B cell (primary cell): Measurements from ENCODE around the gene CLEC4M. TPM values are rescaled to one million over a fixed set of nuclear protein-coding genes. Genes with fewer than 3 reads are reported as not detected.
A peak's percentile ranks its signal among the peaks of the same experiment; 100 is the strongest.

Experiments used
- ATAC-seq: fragments of 200-7000 bp; cut with Tn5 transposase; one replicate; pipeline ENCODE4 v1.10.0; 2021; ENCODE audit warnings: low read depth, mild to moderate bottlenecking, moderate number of reproducible peaks, moderate library complexity
- CTCF ChIA-PET: fragments of 350-600 bp; sonication (Branson Sonifier 250); formaldehyde crosslinking; loops from one replicate; lab custom pipeline; 2021; ENCODE audit warnings: antibody characterized with exemption, inconsistent platforms; lab: Charles Lee
- POLR2A ChIA-PET: fragments of 350-600 bp; sonication (Branson Sonifier 250); formaldehyde crosslinking; loops from one replicate; lab custom pipeline; 2021; ENCODE audit warnings: antibody characterized with exemption; lab: Charles Lee
- DNase-seq: peaks from one replicate; pipeline ENCODE4 v3.0.0; 2013
- H2AFZ ChIP-seq: 2 replicates; pipeline ENCODE4 v1.6.1; 2012; ENCODE audit warnings: mild to moderate bottlenecking, low read depth, low read length; ENCODE audit not compliant: insufficient read depth, poor library complexity, severe bottlenecking
- H3K27ac ChIP-seq, 2 donors: 1 replicate in 1 of 2; 2 replicates in 1 of 2; pipeline ENCODE4 v1.5.1; 2012 to 2013; ENCODE audit warnings: low read length in 2 of 2, mild to moderate bottlenecking in 2 of 2, moderate library complexity in 1 of 2
- H3K27me3 ChIP-seq, 4 experiments: fragments of 200-600 bp in 1 of 4; sonication (generic) in 1 of 4; replicated peaks in 1 of 4; 1 replicate in 2 of 4; 2 replicates in 2 of 4; pipeline versions ENCODE4 v1.6.1 to v1.7.0; 2013 to 2016; ENCODE audit warnings: low read length in 3 of 4, mild to moderate bottlenecking in 2 of 4, mixed read lengths in 1 of 4, moderate library complexity in 1 of 4; ENCODE audit not compliant: insufficient read depth in 4 of 4, control insufficient read depth in 3 of 4; ENCODE audit errors: control extremely low read depth in 1 of 4
- H3K36me3 ChIP-seq, 2 experiments: replicated peaks in 1 of 2; 1 replicate in 1 of 2; 2 replicates in 1 of 2; pipeline versions ENCODE4 v1.6.1 to v1.7.1; 2013; ENCODE audit warnings: low read length in 1 of 2; ENCODE audit not compliant: insufficient read depth in 2 of 2, control insufficient read depth in 1 of 2; ENCODE audit errors: control extremely low read depth in 1 of 2, extremely low read depth in 1 of 2
- H3K4me1 ChIP-seq, 2 donors: fragments of 200-600 bp in 1 of 2; sonication (generic) in 1 of 2; 1 replicate in 1 of 2; 2 replicates in 1 of 2; pipeline versions ENCODE4 v1.5.1 to v1.6.1; 2013 to 2017; ENCODE audit warnings: low read length in 2 of 2; ENCODE audit not compliant: control insufficient read depth in 2 of 2, insufficient read depth in 2 of 2
- H3K4me2 ChIP-seq: replicated peaks from 2 replicates; pipeline ENCODE3; 2012; ENCODE audit warnings: mild to moderate bottlenecking, low read depth, low read length; ENCODE audit not compliant: poor library complexity, severe bottlenecking
- H3K4me3 ChIP-seq, 5 experiments: fragments of 200-600 bp in 1 of 5; sonication (generic) in 1 of 5; 1 replicate in 3 of 5; 2 replicates in 2 of 5; pipeline versions ENCODE4 v1.5.1 to v1.7.0; 2011 to 2016; ENCODE audit warnings: low read length in 4 of 5, mild to moderate bottlenecking in 4 of 5, low read depth in 2 of 5, control low read depth in 1 of 5, moderate library complexity in 1 of 5; ENCODE audit not compliant: insufficient read depth in 1 of 5; ENCODE audit errors: control extremely low read depth in 1 of 5, extremely low read depth in 1 of 5
- H3K79me2 ChIP-seq: fragments of 200-600 bp; sonication (generic); one replicate; pipeline ENCODE4 v1.6.0; 2016; ENCODE audit warnings: low read length; ENCODE audit not compliant: control insufficient read depth, insufficient read depth
- H3K9ac ChIP-seq: fragments of 200-600 bp; sonication (generic); 2 replicates; pipeline ENCODE4 v1.6.1; 2017; ENCODE audit warnings: mild to moderate bottlenecking, low read length, moderate library complexity
- H3K9me3 ChIP-seq, 3 donors: one replicate each; pipeline versions ENCODE4 v1.6.1 to v1.7.1; 2013; ENCODE audit warnings: low read length in 2 of 3; ENCODE audit not compliant: control insufficient read depth in 2 of 3, insufficient read depth in 1 of 3; ENCODE audit errors: control extremely low read depth in 1 of 3
- H4K20me1 ChIP-seq: 2 replicates; pipeline ENCODE4 v1.6.0; 2012; ENCODE audit warnings: mild to moderate bottlenecking, low read length; ENCODE audit not compliant: insufficient read depth, control insufficient read depth, poor library complexity, severe bottlenecking
- H3K27ac Mint-ChIP-seq: one replicate; pipeline ENCODE4 v1.8.0; 2021; ENCODE audit warnings: mixed read lengths
- H3K27me3 Mint-ChIP-seq: one replicate; pipeline ENCODE4 v1.8.0; 2021; ENCODE audit warnings: mixed read lengths
- H3K4me1 Mint-ChIP-seq: one replicate; pipeline ENCODE4 v1.8.0; 2021; ENCODE audit warnings: mixed read lengths
- H3K4me3 Mint-ChIP-seq: one replicate; pipeline ENCODE4 v1.8.0; 2021; ENCODE audit warnings: mixed read lengths
- H3K9me3 Mint-ChIP-seq: one replicate; pipeline ENCODE4 v1.8.0; 2022; ENCODE audit warnings: mixed read lengths; ENCODE audit not compliant: insufficient read depth
- CTCF ChIP-seq: fragments of 200-600 bp; IDR thresholded peaks from one replicate; pipeline ENCODE4 v1.8.0; 2022; ENCODE audit warnings: antibody characterized with exemption, mild to moderate bottlenecking
- EZH2 ChIP-seq: IDR thresholded peaks from 2 replicates; pipeline ENCODE4 v1.6.1; 2012; ENCODE audit warnings: borderline replicate concordance, low read depth, mild to moderate bottlenecking, moderate library complexity, low read length; ENCODE audit not compliant: insufficient read depth, poor library complexity, severe bottlenecking
- WGBS: methylation state at CpG from one replicate; pipeline ENCODE4 v1.1.5; 2013; ENCODE audit warnings: missing lambda C conversion rate; ENCODE audit not compliant: insufficient coverage; 5-methylcytosine and 5-hydroxymethylcytosine counted together
- intact Hi-C: fragments of 100-400 bp; cut with micrococcal nuclease; formaldehyde crosslinking; loops from one replicate; pipeline ENCODE4 v1.10.0; 2022
- polyA plus RNA-seq: library from polyadenylated mRNA; depleted of rRNA; stranded (reverse); fragments of >200 nt; gene quantifications from 2 replicates; pipeline ENCODE4 v1.2.3, GENCODE V29; 2012
- total RNA-seq, 2 donors: library from RNA; stranded (reverse); fragments of 120-200 nt in 1 of 2; gene quantifications; 1 replicate in 1 of 2; 2 replicates in 1 of 2; pipeline versions ENCODE4 v1.2.3 to v1.2.4, GENCODE V29; 2013 to 2022

CLEC4M gene
- total and polyA plus RNA-seq, 2 donors (not counting 1 experiment from before 2014, with no cell fraction given): 0.10 to 0.52 TPM

GRCh38 chr19:7789447-7789846 is 26.4 kb downstream of the CLEC4M start:
- H3K4me1 Mint-ChIP-seq: peaks cover 25% of the 10 kb centered on the region
- Histone ChIP-seq H3K4me3 (peak overlapping the region in 4 of 5 experiments; percentile 11 to 43 (median 34)), H2AFZ (peak overlapping the region; percentile 40), H3K36me3 (no peaks in the 10 kb centered on the region), H3K4me2 (peak overlapping the region; percentile 77), H3K27ac (no peak overlapping the region), H3K9me3 (peaks cover 0 to 37% (median 3%) of the 10 kb centered on the region in 3 donors), H3K9ac (peak overlapping the region; percentile 41), H3K79me2 (no peaks in the 10 kb centered on the region), H4K20me1 (no peaks in the 10 kb centered on the region), H3K4me1 (peaks cover 25% of the 10 kb centered on the region in 2 donors), H3K27me3 (peaks cover 0 to 42% (median 23%) of the 10 kb centered on the region in 4 experiments)
- peaks cover 2% of the 10 kb centered on the region for H3K9me3 Mint-ChIP-seq
- H3K4me3 Mint-ChIP-seq: peak overlapping the region; percentile 77
- peaks cover 25% of the 10 kb centered on the region for H3K27me3 Mint-ChIP-seq
- peak; percentile 68 for DNase-seq
- POLR2A ChIA-PET: no interaction called here
- TF ChIP-seq EZH2: no peak
- TF ChIP-seq CTCF: no peak
- H3K27ac Mint-ChIP-seq: peak overlapping the region; percentile 68
- CTCF ChIA-PET: no interaction called here
- intact Hi-C loops: no loop called here
- ATAC-seq: peak; percentile 67
- 11% methylated on average over 30 of the region's 31 CpGs for WGBS

- peaks cover 2% of the 10 kb centered on the region for H3K9me3 Mint-ChIP-seq
- Histone ChIP-seq H3K36me3 (no peaks in the 10 kb centered on the region), H3K4me3 (no peak overlapping the region), H3K4me2 (no peak overlapping the region), H3K27ac (no peak overlapping the region), H2AFZ (no peak overlapping the region), H3K27me3 (peaks cover 0 to 38% (median 20%) of the 10 kb centered on the region in 4 experiments), H3K9ac (no peak overlapping the region), H3K9me3 (peaks cover 0 to 32% (median 0%) of the 10 kb centered on the region in 3 donors), H3K4me1 (peaks cover 25% of the 10 kb centered on the region in 2 donors), H4K20me1 (no peaks in the 10 kb centered on the region), H3K79me2 (no peaks in the 10 kb centered on the region)
- DNase-seq (no peak), ATAC-seq (no peak)
- WGBS: 91% methylated on average over 14 of the region's 14 CpGs
- POLR2A ChIA-PET: no interaction called here
- no peak for TF ChIP-seq CTCF
- no peak for TF ChIP-seq EZH2
- no peak overlapping the region for H3K27ac Mint-ChIP-seq
- intact Hi-C loops: no loop called here
- peak overlapping the region; percentile 23 for H3K4me3 Mint-ChIP-seq
- CTCF ChIA-PET: interaction anchor here (0.9 to 2.8 kb wide), 4 partner anchors 9 to 138 kb away, joined by 3 to 10 read pairs (median 4); partner anchors contain the start of gene TRAPPC5
- peaks cover 25% of the 10 kb centered on the region for H3K4me1 Mint-ChIP-seq
- H3K27me3 Mint-ChIP-seq: peaks cover 20% of the 10 kb centered on the region
These were observed 27.4 kb downstream of the CLEC4M start for GRCh38 chr19:7790416-7790815.
